ENCODE data around the gene ACSS2. TPM values are rescaled to one million over a fixed set of nuclear protein-coding genes. Genes with fewer than 3 reads are reported as not detected.
"Not testable (repeated sequence)": the region's sequence is repeated elsewhere in the genome, so short reads cannot be mapped to it uniquely, and the experiment has no call there.

ACSS2 gene
- total RNA-seq, 8 experiments from 2014 or later, result 12.3 to 30.9 (median 15.9) TPM

- Histone ChIP-seq H3K27ac (peak overlapping the region in 1 of 2 donors; percentile 15), H3K4me3 (peak overlapping the region; percentile 45 to 87 (median 58)), H3K4me1 (replicated peaks in 1 of 2) (peaks cover 5 to 8% of the 10 kb centered on the region in 2 donors)
- WGBS, 10 experiments, result 0 to 90% (median 48%) methylated on average over 2 to 5 of the region's 20 CpGs
- ATAC-seq (replicated peaks in 6 of 8), result peak; percentile 79 to 87 (median 82)
- in situ Hi-C loops (cut with MboI; ENCODE audit: low pct_unique_long_range_greater_than_20kb in 2 of 9, low sequenced_read_pairs in 9 of 9, unreplicated experiment in 9 of 9), result no loop called here
These were observed 588 bp upstream of the ACSS2 start for GRCh38 chr20:34875642-34876405.

- WGBS, 10 experiments, result 88 to 100% (median 93%) methylated on average over 1 to 5 of the region's 6 CpGs
- in situ Hi-C loops (cut with MboI; ENCODE audit: low pct_unique_long_range_greater_than_20kb in 2 of 9, low sequenced_read_pairs in 9 of 9, unreplicated experiment in 9 of 9), result no loop called here
- Histone ChIP-seq H3K4me1 (replicated peaks in 1 of 2) (peaks cover 0 to 3% of the 10 kb centered on the region in 2 donors), H3K4me3 (no peak overlapping the region), H3K27ac (no peak overlapping the region)
- no peak for ATAC-seq (replicated peaks in 6 of 8)
These were observed 3.9 kb downstream of the ACSS2 start for GRCh38 chr20:34880215-34880850.

- H3K4me3 ChIP-seq; H3K27ac ChIP-seq; in situ Hi-C loops (cut with MboI; ENCODE audit: low pct_unique_long_range_greater_than_20kb in 2 of 9, low sequenced_read_pairs in 9 of 9, unreplicated experiment in 9 of 9); H3K4me1 ChIP-seq (replicated peaks in 1 of 2); ATAC-seq (replicated peaks in 6 of 8): not testable (repeated sequence)
- 0 to 100% (median 87%) methylated on average over 1 to 7 of the region's 7 CpGs for WGBS, 10 experiments
These were observed 4.6 kb downstream of the ACSS2 start for GRCh38 chr20:34880971-34881370.

- H3K4me3 ChIP-seq, result no peak overlapping the region
- ATAC-seq (replicated peaks in 6 of 8), result no peak
- in situ Hi-C loops (cut with MboI; ENCODE audit: low pct_unique_long_range_greater_than_20kb in 2 of 9, low sequenced_read_pairs in 9 of 9, unreplicated experiment in 9 of 9), result no loop called here
- no peak overlapping the region for H3K27ac ChIP-seq
- no peaks in the 10 kb centered on the region for H3K4me1 ChIP-seq (replicated peaks in 1 of 2)
- WGBS, 10 experiments, result 0 to 95% (median 52%) methylated on average over 1 to 2 of the region's 2 CpGs
These were observed 5.3 kb downstream of the ACSS2 start for GRCh38 chr20:34881689-34882088.

GRCh38 chr20:34883087-34883688 is 6.8 kb downstream of the ACSS2 start:
- in situ Hi-C loops (cut with MboI; ENCODE audit: low pct_unique_long_range_greater_than_20kb in 2 of 9, low sequenced_read_pairs in 9 of 9, unreplicated experiment in 9 of 9), result no loop called here
- Histone ChIP-seq H3K4me3 (no peak overlapping the region), H3K27ac (no peak overlapping the region), H3K4me1 (replicated peaks in 1 of 2) (no peaks in the 10 kb centered on the region)
- ATAC-seq (replicated peaks in 6 of 8), result no peak

GRCh38 chr20:34883809-34884208 is 7.4 kb downstream of the ACSS2 start:
- Histone ChIP-seq H3K27ac (no peak overlapping the region), H3K4me3 (no peak overlapping the region), H3K4me1 (replicated peaks in 1 of 2) (no peaks in the 10 kb centered on the region)
- in situ Hi-C loops (cut with MboI; ENCODE audit: low pct_unique_long_range_greater_than_20kb in 2 of 9, low sequenced_read_pairs in 9 of 9, unreplicated experiment in 9 of 9), result no loop called here
- ATAC-seq (replicated peaks in 6 of 8), result no peak
- 50 to 100% (median 91%) methylated on average over 2 to 4 of the region's 4 CpGs; no CpG with 5 or more reads in 2 of the 10 experiments for WGBS, 10 experiments

- in situ Hi-C loops (cut with MboI; ENCODE audit: low pct_unique_long_range_greater_than_20kb in 2 of 9, low sequenced_read_pairs in 9 of 9, unreplicated experiment in 9 of 9), result no loop called here
- no peak overlapping the region for H3K4me3 ChIP-seq
- no peaks in the 10 kb centered on the region for H3K4me1 ChIP-seq (replicated peaks in 1 of 2)
- WGBS, 10 experiments, result 14 to 100% (median 80%) methylated on average over 1 of the region's 1 CpG; no CpG with 5 or more reads in 3 of the 10 experiments
- no peak overlapping the region for H3K27ac ChIP-seq
- no peak for ATAC-seq (replicated peaks in 6 of 8)
These were observed 7.8 kb downstream of the ACSS2 start for GRCh38 chr20:34884260-34884659.

GRCh38 chr20:34886122-34886521 is 9.7 kb downstream of the ACSS2 start:
- Histone ChIP-seq H3K27ac (no peak overlapping the region), H3K4me3 (no peak overlapping the region), H3K4me1 (replicated peaks in 1 of 2) (no peaks in the 10 kb centered on the region)
- 79 to 100% (median 94%) methylated on average over 1 to 3 of the region's 3 CpGs for WGBS, 10 experiments
- no peak for ATAC-seq (replicated peaks in 6 of 8)
- in situ Hi-C loops (cut with MboI; ENCODE audit: low pct_unique_long_range_greater_than_20kb in 2 of 9, low sequenced_read_pairs in 9 of 9, unreplicated experiment in 9 of 9), result no loop called here

- Histone ChIP-seq H3K4me1 (replicated peaks in 1 of 2) (no peaks in the 10 kb centered on the region), H3K4me3 (no peak overlapping the region), H3K27ac (no peak overlapping the region)
- in situ Hi-C loops (cut with MboI; ENCODE audit: low pct_unique_long_range_greater_than_20kb in 2 of 9, low sequenced_read_pairs in 9 of 9, unreplicated experiment in 9 of 9), result no loop called here
- WGBS, 10 experiments, result 0 to 100% (median 64%) methylated on average over 1 to 3 of the region's 3 CpGs
- no peak for ATAC-seq (replicated peaks in 6 of 8)
These were observed 10.6 kb downstream of the ACSS2 start for GRCh38 chr20:34887023-34887422.

- no peak overlapping the region for H3K4me3 ChIP-seq
- in situ Hi-C loops (cut with MboI; ENCODE audit: low pct_unique_long_range_greater_than_20kb in 2 of 9, low sequenced_read_pairs in 9 of 9, unreplicated experiment in 9 of 9), result no loop called here
- H3K4me1 ChIP-seq (replicated peaks in 1 of 2), result no peaks in the 10 kb centered on the region
- ATAC-seq (replicated peaks in 6 of 8), result no peak
- H3K27ac ChIP-seq, result no peak overlapping the region
- WGBS, 10 experiments, result 100% methylated on average over 1 of the region's 1 CpG; no CpG with 5 or more reads in 4 of the 10 experiments
These were observed 12.1 kb downstream of the ACSS2 start for GRCh38 chr20:34888468-34888867.

GRCh38 chr20:34891166-34892062 is 15.0 kb downstream of the ACSS2 start:
- Histone ChIP-seq H3K4me3 (no peak overlapping the region), H3K27ac (no peak overlapping the region), H3K4me1 (replicated peaks in 1 of 2) (no peaks in the 10 kb centered on the region)
- in situ Hi-C loops (cut with MboI; ENCODE audit: low pct_unique_long_range_greater_than_20kb in 2 of 9, low sequenced_read_pairs in 9 of 9, unreplicated experiment in 9 of 9), result no loop called here
- 58 to 100% (median 88%) methylated on average over 1 to 2 of the region's 2 CpGs; no CpG with 5 or more reads in 3 of the 10 experiments for WGBS, 10 experiments
- peak in 2 of 8 experiments; percentile 61 to 81 for ATAC-seq (replicated peaks in 6 of 8)

- H3K4me1 ChIP-seq (replicated peaks in 1 of 2), result no peaks in the 10 kb centered on the region
- in situ Hi-C loops (cut with MboI; ENCODE audit: low pct_unique_long_range_greater_than_20kb in 2 of 9, low sequenced_read_pairs in 9 of 9, unreplicated experiment in 9 of 9), result no loop called here
These were observed 16.3 kb downstream of the ACSS2 start for GRCh38 chr20:34892671-34893070.

GRCh38 chr20:34894723-34895122 is 18.3 kb downstream of the ACSS2 start:
- Histone ChIP-seq H3K4me3 (no peak overlapping the region), H3K4me1 (replicated peaks in 1 of 2) (no peaks in the 10 kb centered on the region), H3K27ac (no peak overlapping the region)
- in situ Hi-C loops (cut with MboI; ENCODE audit: low pct_unique_long_range_greater_than_20kb in 2 of 9, low sequenced_read_pairs in 9 of 9, unreplicated experiment in 9 of 9), result no loop called here
- WGBS, 10 experiments, result 0 to 92% (median 63%) methylated on average over 1 of the region's 1 CpG; no CpG with 5 or more reads in 1 of the 10 experiments
- no peak for ATAC-seq (replicated peaks in 6 of 8)

More at GRCh38 chr20:34892671-34893070, 16.3 kb downstream of the ACSS2 start:
- Histone ChIP-seq H3K4me3 (no peak overlapping the region), H3K27ac (no peak overlapping the region)
- WGBS, 10 experiments, result 67 to 100% (median 100%) methylated on average over 1 to 2 of the region's 2 CpGs; no CpG with 5 or more reads in 2 of the 10 experiments
- ATAC-seq (replicated peaks in 6 of 8), result no peak
